Tibial nerve (tissue), 4 donors: ENCODE results near the gene CRABP2. TPM values are rescaled to one million over a fixed set of nuclear protein-coding genes. Genes with fewer than 3 reads are reported as not detected.

Source experiments
- DNase-seq, 2 donors: peaks; one replicate each; pipeline ENCODE4 v3.0.0-alpha.2; 2019; ENCODE audit warnings: low spot score in 2 of 2
- H3K27ac ChIP-seq, 4 donors: fragments of 200-600 bp; sonication (generic) in 3 of 4; one replicate each; pipeline ENCODE4 v1.5.1; 2017 to 2019; ENCODE audit warnings: mild to moderate bottlenecking in 1 of 4
- H3K27me3 ChIP-seq, 2 donors: fragments of 200-600 bp; sonication (generic) in 1 of 2; one replicate each; pipeline versions ENCODE4 v1.5.1 to v1.6.0; 2017 to 2019
- H3K36me3 ChIP-seq, 3 donors: fragments of 200-600 bp; sonication (generic); one replicate each; pipeline ENCODE4 v1.5.1; 2018 to 2019
- H3K4me1 ChIP-seq, 4 donors: fragments of 200-600 bp; sonication (generic) in 3 of 4; one replicate each; pipeline ENCODE4 v1.5.1; 2017 to 2019
- H3K4me3 ChIP-seq, 4 donors: fragments of 200-600 bp; sonication (generic) in 3 of 4; one replicate each; pipeline ENCODE4 v1.5.1; 2017 to 2019; ENCODE audit warnings: mild to moderate bottlenecking in 1 of 4, moderate library complexity in 1 of 4
- H3K9me3 ChIP-seq, 4 donors: fragments of 200-600 bp; sonication (generic) in 3 of 4; one replicate each; pipeline ENCODE4 v1.5.1; 2017 to 2019
- EP300 ChIP-seq, 2 donors: sonication (generic); formaldehyde crosslinking; IDR thresholded peaks; one replicate each; pipeline ENCODE4 v1.6.1; 2017; ENCODE audit warnings: antibody characterized with exemption in 2 of 2, mild to moderate bottlenecking in 1 of 2
- POLR2A ChIP-seq, 2 donors: fragments of 450-650 bp; IDR thresholded peaks; one replicate each; pipeline ENCODE4 v1.6.1; 2017; ENCODE audit warnings: antibody characterized with exemption in 2 of 2, mild to moderate bottlenecking in 2 of 2, moderate library complexity in 2 of 2
- WGBS, 2 donors: methylation state at CpG; one replicate each; pipeline ENCODE4 v1.1.5; 2018; 5-methylcytosine and 5-hydroxymethylcytosine counted together
- total RNA-seq, 4 donors: library from RNA; depleted of rRNA; stranded (reverse); fragments of >200 nt; gene quantifications; one replicate each; pipeline ENCODE4 v1.1.0, GENCODE V29; 2016
- TF ChIP-seq, protein P1 (sequence below), 5 experiments: fragments of 200-600 bp in 3 of 5; fragments of 450-650 bp in 2 of 5; sonication (generic) in 3 of 5; IDR thresholded peaks; one replicate each; pipeline ENCODE4 v1.5.1; 2016 to 2019; ENCODE audit warnings: antibody characterized with exemption in 5 of 5, mild to moderate bottlenecking in 3 of 5, moderate library complexity in 2 of 5

CRABP2 gene
- total RNA-seq, 4 donors from 2014 or later = 3.5 to 13.2 (median 5.0) TPM

DNA sequence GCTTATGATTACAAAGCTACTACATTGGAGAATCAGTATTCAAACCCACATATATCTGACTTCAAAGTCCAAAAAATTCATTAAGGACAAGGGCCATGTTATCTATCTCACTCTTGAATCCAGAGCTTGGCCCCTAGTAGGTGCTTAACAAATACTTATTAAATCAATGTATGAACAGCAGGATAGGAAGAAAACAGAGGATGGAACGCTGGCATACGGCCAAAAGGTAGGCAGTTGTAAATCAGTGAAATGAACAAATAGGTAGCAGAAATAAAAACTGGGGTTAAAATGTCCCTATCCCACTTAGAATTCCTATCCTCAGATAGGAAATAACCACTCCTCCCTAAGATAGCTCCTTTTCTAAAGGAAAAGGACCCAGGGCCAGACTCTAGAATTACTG, 33.5 kb upstream of the CRABP2 start:
- no peak overlapping the region for H3K4me3 ChIP-seq
- no peaks in the 10 kb centered on the region for H3K9me3 ChIP-seq
- no peaks in the 10 kb centered on the region for H3K27me3 ChIP-seq
- TF ChIP-seq POLR2A (IDR thresholded peaks at IDR 0.05) = no peak
- TF ChIP-seq EP300 (IDR thresholded peaks at IDR 0.05) = no peak
- TF ChIP-seq, protein P1, sequence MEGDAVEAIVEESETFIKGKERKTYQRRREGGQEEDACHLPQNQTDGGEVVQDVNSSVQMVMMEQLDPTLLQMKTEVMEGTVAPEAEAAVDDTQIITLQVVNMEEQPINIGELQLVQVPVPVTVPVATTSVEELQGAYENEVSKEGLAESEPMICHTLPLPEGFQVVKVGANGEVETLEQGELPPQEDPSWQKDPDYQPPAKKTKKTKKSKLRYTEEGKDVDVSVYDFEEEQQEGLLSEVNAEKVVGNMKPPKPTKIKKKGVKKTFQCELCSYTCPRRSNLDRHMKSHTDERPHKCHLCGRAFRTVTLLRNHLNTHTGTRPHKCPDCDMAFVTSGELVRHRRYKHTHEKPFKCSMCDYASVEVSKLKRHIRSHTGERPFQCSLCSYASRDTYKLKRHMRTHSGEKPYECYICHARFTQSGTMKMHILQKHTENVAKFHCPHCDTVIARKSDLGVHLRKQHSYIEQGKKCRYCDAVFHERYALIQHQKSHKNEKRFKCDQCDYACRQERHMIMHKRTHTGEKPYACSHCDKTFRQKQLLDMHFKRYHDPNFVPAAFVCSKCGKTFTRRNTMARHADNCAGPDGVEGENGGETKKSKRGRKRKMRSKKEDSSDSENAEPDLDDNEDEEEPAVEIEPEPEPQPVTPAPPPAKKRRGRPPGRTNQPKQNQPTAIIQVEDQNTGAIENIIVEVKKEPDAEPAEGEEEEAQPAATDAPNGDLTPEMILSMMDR (IDR thresholded peaks at IDR 0.05) = no peak
- H3K36me3 ChIP-seq = peaks cover 0 to 60% (median 12%) of the 10 kb centered on the region in 3 donors
- WGBS, 2 donors = 80 to 84% methylated on average over 2 of the region's 2 CpGs
- H3K4me1 ChIP-seq = peaks cover 0 to 37% (median 11%) of the 10 kb centered on the region in 4 donors
- no peak for DNase-seq
- H3K27ac ChIP-seq = no peak overlapping the region

DNA sequence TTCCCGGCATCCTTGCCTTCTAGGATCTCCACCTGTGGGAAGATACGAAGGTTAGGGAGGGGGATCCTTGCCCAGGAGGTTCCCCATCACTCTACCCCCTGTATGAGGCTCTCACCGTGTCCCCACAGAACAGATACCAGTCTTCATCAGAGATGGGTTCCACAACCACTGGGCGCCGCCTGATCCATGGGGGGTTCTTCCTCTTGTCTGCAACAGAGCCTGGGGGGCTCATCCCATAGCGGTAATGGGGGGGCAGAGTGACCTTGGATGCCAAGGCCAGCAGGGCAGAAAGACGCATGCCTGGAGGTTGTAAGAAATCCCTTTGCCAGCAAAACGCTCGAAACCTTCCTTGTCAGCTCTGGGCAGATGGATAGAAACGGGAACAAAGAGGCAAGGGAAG, 33.0 kb upstream of the CRABP2 start:
- Histone ChIP-seq H3K36me3 (peaks cover 0 to 60% (median 9%) of the 10 kb centered on the region in 3 donors), H3K27me3 (no peaks in the 10 kb centered on the region), H3K4me1 (peaks cover 0 to 32% (median 11%) of the 10 kb centered on the region in 4 donors), H3K27ac (no peak overlapping the region), H3K4me3 (no peak overlapping the region), H3K9me3 (no peaks in the 10 kb centered on the region)
- 83 to 87% methylated on average over 10 of the region's 10 CpGs for WGBS, 2 donors
- DNase-seq = no peak
- no peak for TF ChIP-seq EP300 (IDR thresholded peaks at IDR 0.05)
- no peak for TF ChIP-seq POLR2A (IDR thresholded peaks at IDR 0.05)
- TF ChIP-seq, protein P1 (IDR thresholded peaks at IDR 0.05) = no peak

DNA sequence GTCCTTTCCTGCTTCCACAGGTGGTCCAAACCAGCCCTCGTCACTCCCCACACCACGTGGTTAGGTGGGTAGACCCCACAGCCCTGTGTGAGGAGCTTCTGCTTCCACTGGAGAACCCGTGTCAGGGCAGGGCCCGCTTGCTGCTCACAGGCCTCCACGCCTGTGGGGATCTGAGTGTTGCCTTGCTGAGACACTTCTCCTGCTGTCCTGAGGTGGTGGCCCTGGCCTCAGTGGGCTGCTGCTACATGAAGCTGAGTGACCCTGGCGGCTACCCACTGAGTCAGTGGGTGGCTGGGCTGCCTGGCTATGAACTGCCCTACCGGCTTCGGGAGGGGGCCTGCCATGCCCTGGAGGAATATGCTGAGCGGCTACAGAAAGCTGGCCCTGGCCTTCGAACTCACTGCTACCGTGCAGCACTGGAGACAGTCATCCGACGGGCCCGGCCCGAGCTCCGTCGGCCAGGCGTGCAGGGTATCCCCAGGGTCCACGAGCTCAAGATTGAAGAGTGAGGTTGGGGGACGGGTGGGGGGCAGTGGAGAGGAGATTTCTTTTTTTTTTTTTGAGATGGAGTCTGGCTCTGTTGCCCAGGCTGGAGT, 28.7 kb upstream of the CRABP2 start:
- H3K4me3 ChIP-seq = no peak overlapping the region
- peaks cover 0 to 66% (median 3%) of the 10 kb centered on the region in 3 donors for H3K36me3 ChIP-seq
- no peak for DNase-seq
- H3K9me3 ChIP-seq = no peaks in the 10 kb centered on the region
- no peak overlapping the region for H3K27ac ChIP-seq
- no peak for TF ChIP-seq POLR2A (IDR thresholded peaks at IDR 0.05)
- TF ChIP-seq EP300 (IDR thresholded peaks at IDR 0.05) = no peak
- TF ChIP-seq, protein P1 (IDR thresholded peaks at IDR 0.05) = no peak
- WGBS, 2 donors = 86 to 92% methylated on average over 19 to 20 of the region's 20 CpGs
- peaks cover 0 to 18% (median 4%) of the 10 kb centered on the region in 4 donors for H3K4me1 ChIP-seq
- no peaks in the 10 kb centered on the region for H3K27me3 ChIP-seq

DNA sequence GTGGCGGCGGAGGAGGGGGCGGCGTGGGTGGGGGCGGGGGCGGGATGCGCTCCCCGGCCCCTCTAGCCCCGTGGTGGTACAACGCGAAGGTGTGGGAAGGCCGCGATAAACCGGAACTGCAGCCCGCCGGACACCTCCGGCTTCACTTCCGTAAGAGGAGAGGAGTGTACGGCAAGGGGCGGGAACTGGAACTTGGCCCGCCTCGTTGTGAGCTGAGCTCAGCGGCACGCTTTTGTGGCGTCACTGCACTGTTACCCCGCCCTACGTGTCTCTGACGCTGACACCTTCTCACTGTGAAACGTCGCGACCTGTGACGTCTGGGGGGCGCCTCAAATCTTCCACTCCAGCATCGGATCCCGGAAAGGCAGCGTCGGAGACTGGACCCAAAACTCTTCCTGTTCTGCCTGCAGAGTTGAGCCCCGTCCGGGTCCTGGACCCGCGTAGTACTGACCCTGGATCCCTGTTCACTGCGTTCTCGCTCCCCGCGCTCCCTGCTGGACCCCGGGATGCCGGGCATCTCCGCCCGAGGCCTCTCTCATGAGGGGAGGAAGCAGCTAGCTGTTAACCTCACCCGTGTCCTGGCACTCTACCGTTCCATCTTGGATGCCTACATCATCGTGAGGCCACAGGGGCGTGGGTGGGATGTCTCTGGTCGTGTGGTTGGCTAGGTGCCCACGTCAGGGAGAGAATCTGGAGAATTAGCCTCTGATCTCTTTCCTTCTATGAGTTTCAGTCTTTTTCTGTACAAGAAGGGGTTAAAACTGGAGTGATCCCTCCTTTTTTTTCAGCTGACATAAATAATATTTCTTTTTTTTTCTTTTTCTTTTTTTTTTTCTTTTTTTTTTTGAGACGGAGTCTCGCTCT, 23.4 kb upstream of the CRABP2 start, which contains the start of gene ISG20L2:
ISG20L2 (minus strand) TSS at position 168 of the 864 bp plus-strand sequence. CDS start 1,114 bp downstream, outside the sequence.
- Histone ChIP-seq H3K36me3 (peaks cover 0 to 42% (median under 1%) of the 10 kb centered on the region in 3 donors), H3K9me3 (no peaks in the 10 kb centered on the region), H3K4me1 (peaks cover 0 to 58% (median 35%) of the 10 kb centered on the region in 4 donors), H3K27me3 (no peaks in the 10 kb centered on the region), H3K27ac (peak within 1 kb of the TSS; percentile 97 to 100 (median 98)), H3K4me3 (peak within 1 kb of the TSS; percentile 67 to 95 (median 88))
- DNase-seq = peak; percentile 93 to 95
- TF ChIP-seq, protein P1 (IDR thresholded peaks at IDR 0.05) = peak in 1 of 5 experiments; percentile 30
- TF ChIP-seq EP300 (IDR thresholded peaks at IDR 0.05) (peak; percentile 18 to 86), POLR2A (IDR thresholded peaks at IDR 0.05) (peak in 1 of 2 donors; percentile 67)
- WGBS, 2 donors = 1% methylated on average over 45 to 57 of the region's 57 CpGs
